Gastroesophageal sphincter (tissue), 3 donors: Measurements from ENCODE around the gene ZBTB17.

ENCODE experiments used
- CTCF ChIP-seq, 4 experiments: fragments of 200-600 bp in 2 of 4; fragments of 450-650 bp in 2 of 4; sonication (generic) in 1 of 4; IDR thresholded peaks; one replicate each; pipeline ENCODE4 v1.5.1; 2017 to 2019; ENCODE audit warnings: antibody characterized with exemption in 4 of 4, mild to moderate bottlenecking in 2 of 4, moderate library complexity in 2 of 4
- POLR2A ChIP-seq, 2 donors: fragments of 450-650 bp; IDR thresholded peaks; one replicate each; pipeline ENCODE4 v1.6.1; 2017; ENCODE audit warnings: antibody characterized with exemption in 2 of 2, mild to moderate bottlenecking in 2 of 2, moderate library complexity in 1 of 2

GRCh38 chr1:16013908-16014258, 38.0 kb upstream of the ZBTB17 start:
- TF ChIP-seq CTCF (IDR thresholded peaks at IDR 0.05) (no peak), POLR2A (IDR thresholded peaks at IDR 0.05) (no peak)
